Raji (cell line): Measurements from ENCODE around the gene RPGR.

ENCODE experiments used
- POLR2A ChIP-seq: IDR thresholded peaks from 2 replicates; pipeline ENCODE4 v1.6.1; 2011; ENCODE audit warnings: low read depth, low read length, control low read depth; ENCODE audit not compliant: insufficient read depth

RPGR gene

GRCh38 chrX:38282049-38282448 is 45.3 kb downstream of the RPGR start:
- TF ChIP-seq POLR2A, result no peak

- TF ChIP-seq POLR2A, result no peak
Measured at GRCh38 chrX:38279188-38279587, 48.1 kb downstream of the RPGR start.

GRCh38 chrX:38278682-38279081 is 48.6 kb downstream of the RPGR start:
- no peak for TF ChIP-seq POLR2A

GRCh38 chrX:38277802-38278201 is 49.5 kb downstream of the RPGR start:
- TF ChIP-seq POLR2A, result no peak

- TF ChIP-seq POLR2A, result no peak
Measured at GRCh38 chrX:38277136-38277535, 50.2 kb downstream of the RPGR start.

GRCh38 chrX:38276089-38276488 is 51.2 kb downstream of the RPGR start:
- no peak for TF ChIP-seq POLR2A

- TF ChIP-seq POLR2A, result no peak
Measured at GRCh38 chrX:38275615-38276014, 51.7 kb downstream of the RPGR start.

- TF ChIP-seq POLR2A, result no peak
Measured at GRCh38 chrX:38273453-38273852, 53.9 kb downstream of the RPGR start.

- TF ChIP-seq POLR2A, result no peak
Measured at GRCh38 chrX:38271154-38271716, 56.1 kb downstream of the RPGR start.

GRCh38 chrX:38268011-38268410 is 59.3 kb downstream of the RPGR start:
- no peak for TF ChIP-seq POLR2A

GRCh38 chrX:38262715-38263620 is 64.3 kb downstream of the RPGR start:
- TF ChIP-seq POLR2A, result no peak

- TF ChIP-seq POLR2A, result no peak
Measured at GRCh38 chrX:38260231-38260630, 67.1 kb downstream of the RPGR start.

GRCh38 chrX:38256019-38256418 is 71.3 kb downstream of the RPGR start:
- no peak for TF ChIP-seq POLR2A

GRCh38 chrX:38249965-38250364 is 77.3 kb downstream of the RPGR start:
- TF ChIP-seq POLR2A, result no peak

GRCh38 chrX:38247051-38247450 is 80.3 kb downstream of the RPGR start:
- no peak for TF ChIP-seq POLR2A

GRCh38 chrX:38240541-38240940 is 86.8 kb downstream of the RPGR start:
- no peak for TF ChIP-seq POLR2A

- TF ChIP-seq POLR2A, result no peak
Measured at GRCh38 chrX:38236901-38237615, 90.3 kb downstream of the RPGR start.
